Muscle layer of colon (tissue), 2 donors: Measurements from ENCODE around the gene RBM14.
"Not testable (repeated sequence)": the region's sequence is repeated elsewhere in the genome, so short reads cannot be mapped to it uniquely, and the experiment has no call there.

Source experiments
- H3K27ac ChIP-seq: one replicate; pipeline ENCODE4 v1.7.0; 2013; ENCODE audit warnings: low read depth, mild to moderate bottlenecking, low read length, moderate library complexity
- H3K27me3 ChIP-seq, 2 donors: one replicate each; pipeline ENCODE4 v1.7.0; 2013; ENCODE audit warnings: low read length in 2 of 2, mild to moderate bottlenecking in 2 of 2; ENCODE audit not compliant: insufficient read depth in 2 of 2, control insufficient read depth in 1 of 2
- H3K36me3 ChIP-seq: one replicate; pipeline ENCODE4 v1.7.0; 2013; ENCODE audit warnings: mild to moderate bottlenecking, low read length; ENCODE audit not compliant: insufficient read depth
- H3K4me1 ChIP-seq: one replicate; pipeline ENCODE4 v1.7.0; 2013; ENCODE audit warnings: mild to moderate bottlenecking, low read length; ENCODE audit not compliant: insufficient read depth
- H3K4me3 ChIP-seq, 2 donors: one replicate each; pipeline ENCODE4 v1.7.0; 2013; ENCODE audit warnings: low read length in 2 of 2, low read depth in 1 of 2, mild to moderate bottlenecking in 1 of 2, moderate library complexity in 1 of 2
- H3K9ac ChIP-seq: one replicate; pipeline ENCODE4 v1.7.0; 2013; ENCODE audit warnings: low read length
- H3K9me3 ChIP-seq: one replicate; pipeline ENCODE4 v1.7.0; 2013; ENCODE audit warnings: mild to moderate bottlenecking, low read length
- donor health status: abdominal sarcoma.
- donor health status: Adenocarcinoma of cecum.

Gene RBM14

DNA sequence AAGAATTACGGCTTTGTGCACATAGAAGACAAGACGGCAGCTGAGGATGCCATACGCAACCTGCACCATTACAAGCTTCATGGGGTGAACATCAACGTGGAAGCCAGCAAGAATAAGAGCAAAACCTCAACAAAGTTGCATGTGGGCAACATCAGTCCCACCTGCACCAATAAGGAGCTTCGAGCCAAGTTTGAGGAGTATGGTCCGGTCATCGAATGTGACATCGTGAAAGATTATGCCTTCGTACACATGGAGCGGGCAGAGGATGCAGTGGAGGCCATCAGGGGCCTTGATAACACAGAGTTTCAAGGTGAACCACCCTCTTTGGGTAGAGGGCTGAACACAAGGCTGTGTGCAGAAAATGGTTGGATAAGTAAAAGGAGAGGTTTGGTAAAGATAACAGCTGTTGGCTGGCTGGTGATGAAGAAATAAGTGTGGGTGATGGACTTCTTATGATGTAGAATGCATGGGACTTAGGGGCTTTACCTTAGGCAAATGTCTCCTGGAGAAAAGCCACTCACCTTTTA lies 23.4 kb downstream of the RBM14 start:
- H3K27ac ChIP-seq, H3K9ac ChIP-seq, H3K27me3 ChIP-seq, H3K9me3 ChIP-seq: not testable (repeated sequence)
- Histone ChIP-seq H3K4me1 (peaks cover 76% of the 10 kb centered on the region), H3K4me3 (peak overlapping the region in 1 of 2 donors; percentile 98), H3K36me3 (peaks cover 50% of the 10 kb centered on the region)

DNA sequence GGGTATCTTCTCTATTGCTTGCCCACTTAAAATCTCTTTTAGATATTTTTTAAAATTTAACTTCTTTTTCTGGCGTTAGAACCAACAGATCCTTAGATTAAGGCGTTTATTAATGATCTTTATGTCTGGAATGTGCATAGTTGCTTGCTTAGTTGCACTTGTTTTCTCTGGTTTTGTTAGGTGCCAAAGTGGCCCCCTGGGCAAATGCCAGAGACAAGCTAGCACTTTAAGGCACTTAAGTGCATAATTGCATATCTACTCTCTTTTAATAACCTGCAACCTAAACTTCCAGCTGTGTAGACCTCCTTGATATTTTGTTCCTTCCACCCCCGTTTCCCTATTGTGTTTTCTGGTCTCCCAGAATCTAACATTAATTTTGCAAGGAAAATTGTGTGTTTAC lies 25.4 kb downstream of the RBM14 start:
- Histone ChIP-seq H3K9ac (no peak overlapping the region), H3K4me1 (peaks cover 89% of the 10 kb centered on the region), H3K27ac (no peak overlapping the region)

DNA sequence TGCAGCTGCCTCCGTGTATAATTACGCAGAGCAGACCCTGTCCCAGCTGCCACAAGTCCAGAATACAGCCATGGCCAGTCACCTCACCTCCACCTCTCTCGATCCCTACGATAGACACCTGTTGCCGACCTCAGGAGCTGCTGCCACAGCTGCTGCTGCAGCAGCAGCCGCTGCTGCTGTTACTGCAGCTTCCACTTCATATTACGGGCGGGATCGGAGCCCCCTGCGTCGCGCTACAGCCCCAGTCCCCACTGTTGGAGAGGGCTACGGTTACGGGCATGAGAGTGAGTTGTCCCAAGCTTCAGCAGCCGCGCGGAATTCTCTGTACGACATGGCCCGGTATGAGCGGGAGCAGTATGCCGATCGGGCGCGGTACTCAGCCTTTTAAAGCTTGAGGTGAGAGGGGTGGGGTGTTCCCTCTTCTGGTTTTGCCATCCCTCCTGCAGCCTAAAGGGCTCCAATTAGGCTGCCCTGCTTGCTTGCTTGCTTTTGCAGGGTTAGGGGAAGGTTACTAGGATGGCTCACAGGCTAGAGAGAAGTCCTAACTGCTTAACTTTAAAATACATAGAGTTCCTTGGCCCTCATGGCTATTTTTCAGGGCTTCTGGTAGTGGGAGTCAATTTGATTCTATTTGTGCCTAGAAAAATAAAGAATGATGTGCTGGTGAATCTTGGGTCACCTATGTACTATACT lies 27.5 kb downstream of the RBM14 start:
- Histone ChIP-seq H3K27ac (no peak overlapping the region), H3K4me1 (peaks cover 85% of the 10 kb centered on the region), H3K9me3 (no peaks in the 10 kb centered on the region), H3K4me3 (peak overlapping the region in 1 of 2 donors; percentile 3), H3K9ac (no peak overlapping the region), H3K27me3 (no peaks in the 10 kb centered on the region), H3K36me3 (peaks cover 82% of the 10 kb centered on the region)

More for the DNA sequence above, 25.4 kb downstream of the RBM14 start:
- Histone ChIP-seq H3K4me3 (peak overlapping the region in 1 of 2 donors; percentile 24), H3K36me3 (peaks cover 70% of the 10 kb centered on the region), H3K9me3 (no peaks in the 10 kb centered on the region), H3K27me3 (no peaks in the 10 kb centered on the region)

DNA sequence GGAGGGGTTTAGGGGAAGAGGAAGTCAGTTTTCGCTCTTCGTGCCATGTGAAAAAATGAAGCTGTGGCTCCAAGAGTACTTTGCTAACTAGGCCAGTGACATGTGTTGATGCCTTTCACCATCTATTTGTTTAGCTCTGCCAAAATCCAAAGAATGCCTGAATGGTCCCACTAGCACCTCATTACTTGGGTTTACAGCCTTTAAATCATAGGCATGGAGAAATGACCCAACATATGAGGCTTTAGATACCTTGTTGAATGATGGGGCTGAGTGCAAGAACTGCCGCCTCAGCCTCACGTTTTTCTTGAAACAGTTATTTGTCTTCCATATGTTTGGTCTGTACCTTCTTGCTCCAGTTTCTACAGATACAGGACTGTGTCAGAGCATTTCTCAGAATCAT lies 30.4 kb downstream of the RBM14 start:
- no peak overlapping the region for H3K9ac ChIP-seq
- H3K27me3 ChIP-seq, result no peaks in the 10 kb centered on the region
- H3K36me3 ChIP-seq, result peaks cover 77% of the 10 kb centered on the region
- no peaks in the 10 kb centered on the region for H3K9me3 ChIP-seq
- H3K4me3 ChIP-seq, result no peak overlapping the region
- H3K27ac ChIP-seq, result no peak overlapping the region
- H3K4me1 ChIP-seq, result peaks cover 58% of the 10 kb centered on the region

DNA sequence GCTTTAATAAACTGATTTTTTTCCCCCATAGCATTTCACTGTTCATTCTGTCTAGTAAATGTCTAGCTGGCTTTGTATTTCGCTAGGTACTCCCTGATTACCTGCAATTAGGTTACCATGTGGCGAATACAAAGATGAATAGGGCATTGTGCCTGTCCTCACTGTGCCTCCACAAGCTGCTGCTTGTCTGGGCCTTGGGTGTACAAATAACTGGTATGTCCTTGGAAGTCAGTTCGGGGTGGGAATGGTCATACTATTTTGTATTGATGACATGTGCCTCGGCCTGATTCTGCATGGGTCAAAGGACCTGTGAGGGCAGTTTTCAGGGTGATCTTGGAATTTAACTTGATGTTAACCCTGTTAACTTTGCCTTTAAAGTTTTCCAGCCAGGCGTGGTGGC lies 33.5 kb downstream of the RBM14 start:
- Histone ChIP-seq H3K9me3 (no peaks in the 10 kb centered on the region), H3K27me3 (no peaks in the 10 kb centered on the region), H3K27ac (no peak overlapping the region), H3K36me3 (peaks cover 55% of the 10 kb centered on the region), H3K9ac (no peak overlapping the region), H3K4me1 (peaks cover 27% of the 10 kb centered on the region), H3K4me3 (no peak overlapping the region)

DNA sequence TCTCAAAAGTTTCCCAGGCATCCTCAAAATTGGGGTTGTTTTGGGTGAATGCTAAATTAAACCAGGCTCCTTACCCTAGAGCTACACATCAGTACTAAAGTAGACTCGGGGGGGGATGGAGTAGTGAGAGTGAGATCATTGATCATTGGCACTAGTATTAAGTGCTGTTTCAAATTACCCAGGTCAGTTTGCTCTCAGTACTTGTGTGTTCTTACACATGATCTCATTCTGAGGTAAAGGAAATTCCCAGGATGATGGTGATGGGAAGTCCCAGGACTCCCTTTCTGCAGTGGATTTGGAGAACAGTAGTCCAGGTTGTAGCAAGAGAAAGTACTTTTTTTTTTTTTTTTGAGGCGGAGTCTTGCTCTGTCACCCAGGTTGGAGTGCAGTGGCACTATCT lies 34.6 kb downstream of the RBM14 start:
- Histone ChIP-seq H3K9me3 (no peaks in the 10 kb centered on the region), H3K36me3 (peaks cover 44% of the 10 kb centered on the region), H3K4me3 (no peak overlapping the region), H3K27me3 (no peaks in the 10 kb centered on the region), H3K9ac (no peak overlapping the region), H3K27ac (no peak overlapping the region), H3K4me1 (peaks cover 16% of the 10 kb centered on the region)

DNA sequence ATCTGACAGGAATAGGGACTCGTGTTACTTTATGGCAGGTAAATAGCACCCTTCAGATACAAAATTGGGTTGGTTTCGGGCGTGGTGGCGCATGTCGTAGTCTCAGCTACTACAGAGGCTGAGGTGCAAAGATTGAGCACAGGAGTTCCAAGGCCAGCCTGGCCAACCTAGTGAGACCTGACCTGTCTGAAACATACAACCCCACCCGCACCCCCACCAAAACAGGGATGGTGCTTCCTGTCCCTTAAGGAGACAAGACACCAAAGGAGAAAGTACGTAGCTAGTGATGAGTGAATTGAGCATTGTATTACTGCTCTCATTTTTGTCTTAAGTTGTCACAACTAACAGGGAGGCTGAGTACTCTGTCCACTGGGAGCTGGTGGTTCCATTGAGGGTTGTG lies 36.2 kb downstream of the RBM14 start:
- Histone ChIP-seq H3K27ac (no peak overlapping the region), H3K27me3 (no peaks in the 10 kb centered on the region), H3K4me3 (no peak overlapping the region), H3K4me1 (no peaks in the 10 kb centered on the region), H3K9ac (no peak overlapping the region), H3K36me3 (peaks cover 28% of the 10 kb centered on the region), H3K9me3 (no peaks in the 10 kb centered on the region)

DNA sequence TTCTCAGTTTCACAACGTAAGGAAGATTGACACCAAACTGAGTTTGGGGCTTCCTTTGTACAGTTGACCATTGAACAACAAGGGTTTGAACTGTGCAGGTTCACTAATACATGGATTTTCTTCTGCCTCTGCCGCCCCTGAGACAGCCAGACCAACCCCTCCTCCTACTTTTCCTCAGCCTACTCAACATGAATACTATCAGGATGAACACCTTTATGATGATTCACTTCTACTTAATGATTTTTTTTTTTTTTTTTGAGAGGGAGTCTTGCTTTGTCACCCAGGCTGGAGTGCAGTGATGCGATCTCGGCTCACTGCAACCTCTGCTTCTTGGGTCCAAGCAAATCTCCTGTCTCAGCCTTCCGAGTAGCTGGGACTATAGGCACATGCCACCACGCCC lies 36.7 kb downstream of the RBM14 start:
- H3K4me1 ChIP-seq, result no peaks in the 10 kb centered on the region
- H3K36me3 ChIP-seq, result peaks cover 32% of the 10 kb centered on the region
- H3K9me3 ChIP-seq, result no peaks in the 10 kb centered on the region
- no peak overlapping the region for H3K27ac ChIP-seq
- no peak overlapping the region for H3K4me3 ChIP-seq
- H3K27me3 ChIP-seq, result no peaks in the 10 kb centered on the region
- no peak overlapping the region for H3K9ac ChIP-seq

DNA sequence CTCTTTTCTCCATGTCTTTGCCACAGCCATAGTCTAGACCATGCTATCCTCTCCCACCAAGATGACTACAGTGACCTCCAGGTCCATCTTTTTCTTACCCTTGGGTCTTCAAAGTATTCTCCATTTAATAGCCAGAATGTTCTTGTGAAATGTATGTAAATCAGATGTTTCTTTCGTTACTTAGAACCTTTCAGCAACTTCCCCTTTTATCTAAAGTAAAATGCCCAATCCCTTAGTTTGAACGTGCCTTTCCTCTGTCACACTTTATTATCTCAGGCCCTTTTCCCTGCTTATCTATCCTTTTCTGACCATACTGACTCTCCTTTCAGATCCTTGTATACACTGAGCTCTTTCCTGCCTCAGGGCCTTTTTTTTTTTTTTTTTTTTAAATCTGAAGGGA lies 43.3 kb downstream of the RBM14 start:
- no peak overlapping the region for H3K27ac ChIP-seq
- H3K9ac ChIP-seq, result no peak overlapping the region
- no peaks in the 10 kb centered on the region for H3K4me1 ChIP-seq
- H3K4me3 ChIP-seq, result no peak overlapping the region
- peaks cover 27% of the 10 kb centered on the region for H3K36me3 ChIP-seq
- H3K9me3 ChIP-seq, result no peaks in the 10 kb centered on the region
- no peaks in the 10 kb centered on the region for H3K27me3 ChIP-seq

DNA sequence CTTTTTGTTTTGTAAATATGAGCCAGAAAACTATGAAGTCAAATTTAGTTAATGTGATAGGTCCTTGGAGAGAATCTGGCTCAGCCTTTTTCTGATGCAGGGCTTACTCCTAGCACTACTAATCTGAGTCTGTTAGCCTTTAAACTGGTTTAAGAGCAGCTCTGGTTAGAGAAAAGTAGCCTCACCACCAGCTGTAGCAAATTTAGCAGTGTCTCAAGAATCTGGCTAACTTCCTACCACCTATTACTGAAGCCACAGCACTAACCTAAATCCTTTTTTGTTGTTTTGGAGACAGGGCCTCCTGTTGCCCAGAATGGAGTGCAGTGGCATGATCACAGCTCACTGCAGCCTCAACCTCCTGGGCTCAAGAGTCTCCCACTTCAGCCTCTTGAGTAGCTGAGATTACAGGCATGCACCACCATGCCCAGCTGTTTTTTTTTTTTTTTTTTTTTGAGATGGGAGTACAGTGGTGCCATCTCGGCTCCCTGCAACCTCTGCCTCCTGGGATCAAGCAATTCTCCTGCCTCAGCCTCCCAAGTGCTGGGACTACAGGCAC lies 47.4 kb downstream of the RBM14 start:
- Histone ChIP-seq H3K27ac (no peak overlapping the region), H3K9me3 (no peaks in the 10 kb centered on the region), H3K4me1 (no peaks in the 10 kb centered on the region), H3K9ac (no peak overlapping the region), H3K36me3 (peaks cover 44% of the 10 kb centered on the region), H3K27me3 (no peaks in the 10 kb centered on the region), H3K4me3 (no peak overlapping the region)

DNA sequence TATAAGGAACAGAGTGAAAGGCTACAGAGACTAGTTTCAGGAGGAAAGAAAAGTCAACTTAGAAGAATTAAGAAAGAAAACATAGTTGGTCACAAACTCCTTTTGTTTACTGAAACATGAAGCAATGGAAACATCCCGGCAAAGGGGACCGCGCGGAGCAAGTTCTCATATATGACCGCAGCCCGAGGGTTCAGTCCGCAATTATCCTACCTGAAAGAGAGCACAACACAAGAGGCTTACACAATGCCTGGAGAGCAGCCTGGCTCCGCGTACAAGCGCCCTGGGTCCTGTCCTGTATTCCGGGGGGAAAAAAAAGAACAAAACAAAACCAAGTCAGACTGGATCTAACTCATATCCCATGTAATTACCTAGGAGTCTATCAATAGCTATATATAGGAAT lies 48.9 kb downstream of the RBM14 start:
- H3K27me3 ChIP-seq, result no peaks in the 10 kb centered on the region
- H3K36me3 ChIP-seq, result peaks cover 36% of the 10 kb centered on the region
- H3K4me1 ChIP-seq, result peaks cover 8% of the 10 kb centered on the region
- no peaks in the 10 kb centered on the region for H3K9me3 ChIP-seq
- no peak overlapping the region for H3K9ac ChIP-seq
- H3K4me3 ChIP-seq, result no peak overlapping the region
- no peak overlapping the region for H3K27ac ChIP-seq

DNA sequence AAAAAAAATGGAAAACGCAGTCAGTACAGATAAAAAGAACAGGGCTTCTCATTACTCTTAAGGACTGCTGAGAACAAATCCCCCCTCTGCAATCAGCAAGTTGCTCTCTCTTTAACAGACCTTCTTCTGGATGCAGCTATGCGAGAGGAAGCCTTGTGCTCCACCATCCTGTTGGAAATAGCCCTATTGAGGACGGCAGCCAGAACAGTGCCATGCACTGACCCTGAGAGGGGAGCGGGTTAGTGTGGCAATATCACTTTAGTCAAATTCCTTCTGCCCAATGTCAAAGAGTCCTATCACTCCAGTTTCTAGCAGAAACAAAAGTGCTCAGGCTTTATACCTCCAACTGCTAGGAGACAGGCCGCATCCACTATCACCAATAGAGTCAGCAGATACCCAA lies 54.4 kb downstream of the RBM14 start:
- no peaks in the 10 kb centered on the region for H3K9me3 ChIP-seq
- H3K27ac ChIP-seq, result no peak overlapping the region
- peaks cover 34% of the 10 kb centered on the region for H3K4me1 ChIP-seq
- H3K36me3 ChIP-seq, result peaks cover 30% of the 10 kb centered on the region
- no peak overlapping the region for H3K9ac ChIP-seq
- H3K27me3 ChIP-seq, result no peaks in the 10 kb centered on the region
- H3K4me3 ChIP-seq, result no peak overlapping the region
